Esophagus squamous epithelium (tissue), 5 donors: Measurements from ENCODE around the gene HIPK2. TPM values are rescaled to one million over a fixed set of nuclear protein-coding genes. Genes with fewer than 3 reads are reported as not detected.

Experiments used
- DNase-seq: peaks from one replicate; lab custom pipeline; 2025; lab: John Stamatoyannopoulos, UW
- H3K27ac ChIP-seq, 4 donors: fragments of 200-600 bp; sonication (generic); one replicate each; pipeline ENCODE4 v1.5.1; 2016 to 2019; ENCODE audit warnings: mild to moderate bottlenecking in 1 of 4
- H3K27me3 ChIP-seq, 4 donors: fragments of 200-600 bp; sonication (generic); 1 replicate in 3 of 4; 2 replicates in 1 of 4; pipeline versions ENCODE4 v1.5.1 to v1.6.0; 2017 to 2021; ENCODE audit warnings: antibody characterized with exemption in 1 of 4
- H3K36me3 ChIP-seq, 3 donors: fragments of 200-600 bp; sonication (generic); one replicate each; pipeline ENCODE4 v1.5.1; 2016 to 2019
- H3K4me1 ChIP-seq, 3 donors: fragments of 200-600 bp; sonication (generic); one replicate each; pipeline ENCODE4 v1.5.1; 2017 to 2019
- H3K4me3 ChIP-seq, 4 donors: fragments of 200-600 bp; sonication (generic); 1 replicate in 3 of 4; 2 replicates in 1 of 4; pipeline ENCODE4 v1.5.1; 2016 to 2019; ENCODE audit warnings: mild to moderate bottlenecking in 2 of 4, moderate library complexity in 1 of 4
- H3K9me3 ChIP-seq, 3 donors: fragments of 200-600 bp; sonication (generic); one replicate each; pipeline ENCODE4 v1.5.1; 2016 to 2019
- POLR2A ChIP-seq, 4 donors: fragments of 450-650 bp; IDR thresholded peaks; one replicate each; pipeline ENCODE4 v1.6.1; 2017; ENCODE audit warnings: antibody characterized with exemption in 4 of 4, mild to moderate bottlenecking in 4 of 4, moderate library complexity in 3 of 4
- WGBS, 2 donors: methylation state at CpG; one replicate each; pipeline ENCODE4 v1.1.5; 2018; 5-methylcytosine and 5-hydroxymethylcytosine counted together
- intact Hi-C: fragments of 100-400 bp; cut with DNase I; formaldehyde crosslinking; loops from one replicate; pipeline ENCODE4 v1.15.0; 2022
- total RNA-seq, 4 donors: library from RNA; depleted of rRNA; stranded (reverse); fragments of >200 nt; gene quantifications; one replicate each; pipeline ENCODE4 v1.1.0, GENCODE V29; 2016
- TF ChIP-seq, protein P1 (sequence below), 6 experiments: fragments of 450-650 bp in 4 of 6; fragments of 200-600 bp in 2 of 6; sonication (generic) in 2 of 6; IDR thresholded peaks; one replicate each; pipeline ENCODE4 v1.5.1; 2016 to 2019; ENCODE audit warnings: antibody characterized with exemption in 6 of 6, mild to moderate bottlenecking in 4 of 6, moderate library complexity in 4 of 6
- donor health status: DM: yes; HTN: yes; CAD: no.

Gene HIPK2
- total RNA-seq, 4 donors from 2014 or later: 17.8 to 37.9 (median 29.3) TPM

DNA sequence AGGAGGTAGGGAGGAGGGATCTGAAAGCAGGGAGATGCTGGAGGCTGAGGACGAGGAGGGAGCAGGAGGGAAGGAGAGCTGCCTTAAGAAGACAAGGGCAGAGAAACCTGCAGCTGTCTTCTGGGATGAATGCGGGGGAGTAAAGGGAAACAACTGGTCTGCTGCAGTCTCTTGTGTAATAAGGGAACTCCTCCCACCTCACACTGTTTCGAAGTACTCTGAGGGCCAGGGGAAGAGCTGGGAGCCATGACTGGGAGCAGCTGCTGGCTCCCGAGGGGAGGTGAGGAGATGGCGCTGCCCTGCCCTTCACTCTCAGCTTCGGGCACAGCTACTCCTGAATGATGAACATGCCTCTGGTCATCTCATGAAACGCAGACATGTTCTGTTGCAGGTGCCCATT, 189.2 kb downstream of the HIPK2 start:
- TF ChIP-seq, protein P1, sequence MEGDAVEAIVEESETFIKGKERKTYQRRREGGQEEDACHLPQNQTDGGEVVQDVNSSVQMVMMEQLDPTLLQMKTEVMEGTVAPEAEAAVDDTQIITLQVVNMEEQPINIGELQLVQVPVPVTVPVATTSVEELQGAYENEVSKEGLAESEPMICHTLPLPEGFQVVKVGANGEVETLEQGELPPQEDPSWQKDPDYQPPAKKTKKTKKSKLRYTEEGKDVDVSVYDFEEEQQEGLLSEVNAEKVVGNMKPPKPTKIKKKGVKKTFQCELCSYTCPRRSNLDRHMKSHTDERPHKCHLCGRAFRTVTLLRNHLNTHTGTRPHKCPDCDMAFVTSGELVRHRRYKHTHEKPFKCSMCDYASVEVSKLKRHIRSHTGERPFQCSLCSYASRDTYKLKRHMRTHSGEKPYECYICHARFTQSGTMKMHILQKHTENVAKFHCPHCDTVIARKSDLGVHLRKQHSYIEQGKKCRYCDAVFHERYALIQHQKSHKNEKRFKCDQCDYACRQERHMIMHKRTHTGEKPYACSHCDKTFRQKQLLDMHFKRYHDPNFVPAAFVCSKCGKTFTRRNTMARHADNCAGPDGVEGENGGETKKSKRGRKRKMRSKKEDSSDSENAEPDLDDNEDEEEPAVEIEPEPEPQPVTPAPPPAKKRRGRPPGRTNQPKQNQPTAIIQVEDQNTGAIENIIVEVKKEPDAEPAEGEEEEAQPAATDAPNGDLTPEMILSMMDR (IDR thresholded peaks at IDR 0.05): no peak
- no peak for TF ChIP-seq POLR2A (IDR thresholded peaks at IDR 0.05)
- no peak for DNase-seq
- 60 to 61% methylated on average over 6 to 7 of the region's 7 CpGs for whole genome bisulfite sequencing, 2 donors

DNA sequence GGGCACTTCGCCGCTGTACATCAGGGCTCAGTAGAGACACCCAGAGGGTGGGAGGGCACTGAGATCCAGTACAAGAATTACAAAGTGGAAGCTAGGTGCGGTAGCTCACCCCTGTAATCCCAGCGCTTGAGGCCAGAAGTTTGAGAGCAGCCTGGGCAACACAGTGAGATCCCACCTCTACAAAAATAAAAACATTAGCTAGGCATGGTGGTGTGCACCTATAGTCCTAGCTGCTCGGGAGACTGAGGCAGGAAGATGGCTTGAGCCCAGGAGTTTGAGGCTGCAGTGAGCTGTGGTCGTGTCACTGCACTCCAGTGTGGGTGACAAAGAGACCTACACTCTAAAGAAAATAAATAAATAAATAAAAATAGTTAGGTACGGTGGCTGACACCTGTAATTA, 190.3 kb downstream of the HIPK2 start:
- Histone ChIP-seq H3K27me3 (no peaks in the 10 kb centered on the region), H3K27ac (no peak overlapping the region), H3K9me3 (no peaks in the 10 kb centered on the region), H3K36me3 (peaks cover 21 to 100% (median 26%) of the 10 kb centered on the region in 3 donors), H3K4me3 (no peak overlapping the region), H3K4me1 (no peaks in the 10 kb centered on the region)
- intact Hi-C loops: no loop called here
- TF ChIP-seq, protein P1 (IDR thresholded peaks at IDR 0.05): no peak
- TF ChIP-seq POLR2A (IDR thresholded peaks at IDR 0.05): no peak
- no peak for DNase-seq
- whole genome bisulfite sequencing, 2 donors: 94 to 96% methylated on average over 6 to 7 of the region's 7 CpGs

More for the DNA sequence above, 189.2 kb downstream of the HIPK2 start:
- Histone ChIP-seq H3K27ac (no peak overlapping the region), H3K4me3 (no peak overlapping the region), H3K27me3 (no peaks in the 10 kb centered on the region), H3K36me3 (peaks cover 21 to 100% (median 22%) of the 10 kb centered on the region in 3 donors), H3K4me1 (no peaks in the 10 kb centered on the region), H3K9me3 (no peaks in the 10 kb centered on the region)
- intact Hi-C loops: no loop called here

- TF ChIP-seq POLR2A (IDR thresholded peaks at IDR 0.05): no peak
- TF ChIP-seq, protein P1 (IDR thresholded peaks at IDR 0.05): no peak
- H3K4me3 ChIP-seq: no peak overlapping the region
- no peaks in the 10 kb centered on the region for H3K4me1 ChIP-seq
- WGBS, 2 donors: 92 to 94% methylated on average over 3 of the region's 3 CpGs
- intact Hi-C loops: no loop called here
- peaks cover 27 to 100% (median 38%) of the 10 kb centered on the region in 3 donors for H3K36me3 ChIP-seq
- no peak for DNase-seq
- H3K9me3 ChIP-seq: no peaks in the 10 kb centered on the region
- no peaks in the 10 kb centered on the region for H3K27me3 ChIP-seq
- H3K27ac ChIP-seq: no peak overlapping the region
These were observed 191.5 kb downstream of the HIPK2 start for GRCh38 chr7:139586286-139586685.

- Histone ChIP-seq H3K4me1 (no peaks in the 10 kb centered on the region), H3K27ac (no peak overlapping the region), H3K4me3 (no peak overlapping the region), H3K36me3 (peaks cover 26 to 100% (median 40%) of the 10 kb centered on the region in 3 donors), H3K9me3 (no peaks in the 10 kb centered on the region), H3K27me3 (no peaks in the 10 kb centered on the region)
- intact Hi-C loops: no loop called here
- TF ChIP-seq, protein P1 (IDR thresholded peaks at IDR 0.05): no peak
- no peak for TF ChIP-seq POLR2A (IDR thresholded peaks at IDR 0.05)
- WGBS, 2 donors: 38 to 68% methylated on average over 2 to 5 of the region's 5 CpGs
- no peak for DNase-seq
These were observed 192.8 kb downstream of the HIPK2 start for GRCh38 chr7:139585042-139585441.

DNA sequence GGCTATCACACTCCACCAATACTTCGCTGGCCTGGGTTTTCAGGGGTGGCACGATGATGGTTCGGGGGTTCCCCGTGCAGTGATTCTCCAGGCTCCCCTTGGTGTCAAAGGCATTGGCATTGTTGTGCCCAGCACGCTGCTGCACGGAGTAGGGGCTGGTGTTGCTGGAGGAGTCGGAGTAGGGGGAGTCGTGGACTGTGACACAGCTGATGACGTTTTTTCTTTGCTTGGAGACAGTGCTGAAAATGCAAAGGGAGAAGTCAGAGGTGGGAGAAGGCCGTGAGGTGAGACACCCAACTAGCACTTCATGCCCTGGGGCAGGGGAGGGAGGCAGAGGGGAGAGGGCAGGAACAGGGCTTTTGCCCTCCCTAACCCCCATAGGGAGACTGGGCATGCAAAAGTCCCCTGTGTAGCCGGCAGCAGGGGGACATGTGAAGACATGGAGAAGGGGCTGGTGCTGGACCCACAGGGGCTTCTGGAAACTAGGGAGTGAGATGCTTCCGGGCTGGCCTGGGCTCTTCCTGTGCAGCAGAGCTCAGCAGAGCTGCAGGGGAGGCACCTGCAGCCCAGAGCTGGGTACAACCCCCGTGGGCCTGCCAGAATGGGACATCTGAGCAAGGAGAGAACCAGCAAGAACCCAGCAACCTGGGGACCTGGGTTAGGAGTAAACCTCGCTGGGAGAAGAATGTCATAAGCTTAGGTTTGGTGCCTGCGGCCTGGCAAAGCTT, 193.8 kb downstream of the HIPK2 start:
- H3K4me3 ChIP-seq: no peak overlapping the region
- 85 to 89% methylated on average over 3 to 11 of the region's 15 CpGs for WGBS, 2 donors

More for the DNA sequence above, 193.8 kb downstream of the HIPK2 start:
- H3K4me1 ChIP-seq: no peaks in the 10 kb centered on the region
- intact Hi-C loops: no loop called here
- H3K27me3 ChIP-seq: no peaks in the 10 kb centered on the region
- no peaks in the 10 kb centered on the region for H3K9me3 ChIP-seq
- peaks cover 26 to 100% (median 35%) of the 10 kb centered on the region in 3 donors for H3K36me3 ChIP-seq
- no peak overlapping the region for H3K27ac ChIP-seq
- TF ChIP-seq, protein P1 (IDR thresholded peaks at IDR 0.05): no peak
- TF ChIP-seq POLR2A (IDR thresholded peaks at IDR 0.05): no peak
- no peak for DNase-seq
